Endothelial cell of umbilical vein (primary cell): ENCODE results near the gene SH3RF3. TPM values are rescaled to one million over a fixed set of nuclear protein-coding genes. Genes with fewer than 3 reads are reported as not detected.

Experiments used
- BruUV-seq: library from RNA; stranded (reverse); fragments of 400-500 nt; replicated peaks from 2 replicates; lab custom pipeline; 2021; lab: Mats Ljungman, UMichigan
- CTCF ChIA-PET: fragments of 300-600, 350-600 bp; sonication (Branson Sonifier 250); formaldehyde crosslinking; loops from one replicate; lab custom pipeline; 2021; ENCODE audit warnings: antibody characterized with exemption, inconsistent platforms; lab: Charles Lee
- POLR2A ChIA-PET: fragments of 300-600, 350-600 bp; sonication (Branson Sonifier 250); formaldehyde crosslinking; loops from one replicate; lab custom pipeline; 2021; ENCODE audit warnings: antibody characterized with exemption, inconsistent platforms; lab: Charles Lee
- DNase-seq: peaks from one replicate; pipeline ENCODE4 v3.0.0-alpha.2; 2011; ENCODE audit warnings: low read depth, low spot score
- FAIRE-seq: peaks from 2 replicates; lab custom pipeline; 2011; peaks lifted over from hg19 to GRCh38; lab: Jason Lieb, UNC
- H2AFZ ChIP-seq: 2 replicates; pipeline ENCODE4 v1.6.0; 2012; ENCODE audit warnings: low read depth, low read length, control low read depth, inconsistent platforms
- H3K27ac ChIP-seq: 2 replicates; pipeline ENCODE4 v1.5.1; 2011; ENCODE audit warnings: low read depth, mild to moderate bottlenecking, control low read depth, low read length, moderate library complexity; ENCODE audit not compliant: insufficient read depth
- H3K27me3 ChIP-seq, 2 experiments: 2 replicates each; pipeline versions ENCODE4 v1.6.0 to v1.6.1; 2011; ENCODE audit warnings: low read length in 2 of 2, mixed read lengths in 1 of 2; ENCODE audit not compliant: control insufficient read depth in 2 of 2, insufficient read depth in 2 of 2
- H3K36me3 ChIP-seq, 2 experiments: 2 replicates in 1 of 2; 3 replicates in 1 of 2; pipeline ENCODE4 v1.5.1; 2011; ENCODE audit warnings: low read length in 2 of 2, mild to moderate bottlenecking in 1 of 2, moderate library complexity in 1 of 2; ENCODE audit not compliant: control insufficient read depth in 2 of 2, insufficient read depth in 2 of 2; ENCODE audit errors: extremely low read depth in 1 of 2
- H3K4me1 ChIP-seq: 3 replicates; pipeline ENCODE4 v1.5.1; 2011; ENCODE audit warnings: mild to moderate bottlenecking, low read length; ENCODE audit not compliant: control insufficient read depth, insufficient read depth; ENCODE audit errors: extremely low read depth
- H3K4me2 ChIP-seq: 2 replicates; pipeline ENCODE4 v1.6.1; 2011; ENCODE audit warnings: low read length, control low read depth, mixed read lengths; ENCODE audit not compliant: insufficient read depth
- H3K4me3 ChIP-seq, 3 experiments: fragments of 200-600 bp in 1 of 3; sonication (generic), shearing (Covaris generic) in 1 of 3; replicated peaks in 1 of 3; 2 replicates each; pipeline ENCODE4 v1.5.1; 2011 to 2016; ENCODE audit warnings: control low read depth in 3 of 3, low read length in 3 of 3, mild to moderate bottlenecking in 2 of 3, inconsistent platforms in 1 of 3, low read depth in 1 of 3, moderate library complexity in 1 of 3; ENCODE audit not compliant: insufficient read depth in 1 of 3
- H3K79me2 ChIP-seq: 2 replicates; pipeline ENCODE4 v1.6.0; 2012; ENCODE audit warnings: low read length, inconsistent platforms; ENCODE audit not compliant: control insufficient read depth, insufficient read depth
- H3K9ac ChIP-seq: replicated peaks from 2 replicates; pipeline ENCODE3; 2011; ENCODE audit warnings: low read length, control low read depth; ENCODE audit not compliant: insufficient read depth; ENCODE audit errors: extremely low read depth
- H3K9me1 ChIP-seq: replicated peaks from 3 replicates; pipeline ENCODE4 v1.6.0; 2011; ENCODE audit warnings: mild to moderate bottlenecking, low read length; ENCODE audit not compliant: control insufficient read depth, insufficient read depth; ENCODE audit errors: extremely low read depth
- H3K9me3 ChIP-seq: replicated peaks from 2 replicates; pipeline ENCODE4 v1.5.1; 2012; ENCODE audit warnings: low read length, inconsistent platforms; ENCODE audit not compliant: control insufficient read depth, insufficient read depth
- H4K20me1 ChIP-seq: replicated peaks from 2 replicates; pipeline ENCODE3; 2011; ENCODE audit warnings: mild to moderate bottlenecking, low read length; ENCODE audit not compliant: control insufficient read depth, insufficient read depth; ENCODE audit errors: extremely low read depth
- EZH2 ChIP-seq: IDR thresholded peaks from 2 replicates; pipeline ENCODE4 v1.6.1; 2012; ENCODE audit warnings: borderline replicate concordance, low read depth, mild to moderate bottlenecking, moderate library complexity, low read length, inconsistent platforms; ENCODE audit not compliant: severe bottlenecking
- FOS ChIP-seq: IDR thresholded peaks from 2 replicates; pipeline ENCODE4 v1.6.1; 2011; ENCODE audit warnings: mild to moderate bottlenecking, low read length, moderate library complexity, borderline replicate concordance; ENCODE audit not compliant: insufficient read depth
- GATA2 ChIP-seq: IDR thresholded peaks from 2 replicates; pipeline ENCODE4 v1.7.0; 2011; ENCODE audit warnings: low read depth, mild to moderate bottlenecking, moderate library complexity, mixed read lengths, low read length; ENCODE audit not compliant: insufficient read length, insufficient read depth
- JUN ChIP-seq: IDR thresholded peaks from 2 replicates; pipeline ENCODE4 v1.6.1; 2011; ENCODE audit warnings: borderline replicate concordance, low read depth; ENCODE audit not compliant: insufficient read length, insufficient read depth
- MYC ChIP-seq: IDR thresholded peaks from one replicate; pipeline ENCODE4 v1.6.1; 2011; ENCODE audit warnings: mild to moderate bottlenecking, low read depth, low read length
- POLR2A ChIP-seq: IDR thresholded peaks from 2 replicates; pipeline ENCODE4 v1.6.1; 2012; ENCODE audit warnings: low read depth, mild to moderate bottlenecking, control low read depth, low read length
- POLR2AphosphoS5 ChIP-seq: IDR thresholded peaks from 2 replicates; pipeline ENCODE4 v1.6.1; 2012; ENCODE audit warnings: low read depth, mild to moderate bottlenecking, control low read depth, low read length, moderate library complexity; ENCODE audit not compliant: insufficient read depth
- dilution Hi-C: fragments of 300-500 bp; cut with MboI; formaldehyde crosslinking; loops from one replicate; pipeline ENCODE4 v1.15.0; 2019; ENCODE audit warnings: low sequenced_read_pairs; ENCODE audit not compliant: extremely low pct_ligation_motif_present
- intact Hi-C: fragments of 100-400 bp; cut with micrococcal nuclease; formaldehyde crosslinking; loops from one replicate; pipeline ENCODE4 v1.10.0; 2022
- polyA plus RNA-seq, 4 experiments: library from polyadenylated mRNA; depleted of rRNA in 3 of 4; stranded (reverse) in 3 of 4; unstranded in 1 of 4; fragments of >200 nt; gene quantifications; 2 replicates each; pipeline versions ENCODE4 v1.2.1 to v1.2.3, GENCODE V29; 2011 to 2012; ENCODE audit warnings: missing spikeins in 1 of 4
- total RNA-seq: library from RNA; stranded (reverse); gene quantifications from 2 replicates; pipeline ENCODE4 v1.2.3, GENCODE V29; 2021
- TF ChIP-seq, protein P1 (sequence below), 2 donors: IDR thresholded peaks; 1 replicate in 1 of 2; 2 replicates in 1 of 2; pipeline ENCODE4 v1.5.1; 2011; ENCODE audit warnings: low read length in 2 of 2, mild to moderate bottlenecking in 2 of 2, moderate library complexity in 2 of 2, control low read depth in 1 of 2, inconsistent platforms in 1 of 2, low read depth in 1 of 2; ENCODE audit not compliant: insufficient read depth in 1 of 2; ENCODE audit errors: extremely low read depth in 1 of 2
- TF ChIP-seq, protein P2 (sequence below): IDR thresholded peaks from 2 replicates; pipeline ENCODE4 v1.6.1; 2011; ENCODE audit not compliant: insufficient read depth, insufficient read length

The SH3RF3 gene
- total and polyA plus RNA-seq, 2 donors (not counting 3 experiments of a cell fraction or from before 2014, with no cell fraction given): 3.8 to 14.7 TPM

GRCh38 chr2:109376796-109377495 lies 247.9 kb downstream of the SH3RF3 start:
- Histone ChIP-seq H3K27ac (no peak overlapping the region), H3K9ac (no peak overlapping the region), H3K9me3 (no peaks in the 10 kb centered on the region), H3K9me1 (no peaks in the 10 kb centered on the region), H2AFZ (no peak overlapping the region), H3K4me2 (no peak overlapping the region), H3K27me3 (no peaks in the 10 kb centered on the region), H3K4me3 (no peak overlapping the region), H3K36me3 (no peaks in the 10 kb centered on the region), H4K20me1 (no peaks in the 10 kb centered on the region), H3K79me2 (no peaks in the 10 kb centered on the region), H3K4me1 (no peaks in the 10 kb centered on the region)
- POLR2A ChIA-PET: no interaction called here
- intact Hi-C loops: no loop called here
- DNase-seq (no peak), FAIRE-seq (no peak)
- BruUV-seq: no TSS peak
- CTCF ChIA-PET: interaction anchor here (1.9 kb wide), 1 partner anchor 133 kb away, joined by 7 read pairs; no protein-coding TSS in a partner anchor
- TF ChIP-seq EZH2 (no peak), FOS (no peak), POLR2A (no peak), POLR2AphosphoS5 (no peak), JUN (no peak), GATA2 (no peak), MYC (no peak)
- TF ChIP-seq, protein P1, sequence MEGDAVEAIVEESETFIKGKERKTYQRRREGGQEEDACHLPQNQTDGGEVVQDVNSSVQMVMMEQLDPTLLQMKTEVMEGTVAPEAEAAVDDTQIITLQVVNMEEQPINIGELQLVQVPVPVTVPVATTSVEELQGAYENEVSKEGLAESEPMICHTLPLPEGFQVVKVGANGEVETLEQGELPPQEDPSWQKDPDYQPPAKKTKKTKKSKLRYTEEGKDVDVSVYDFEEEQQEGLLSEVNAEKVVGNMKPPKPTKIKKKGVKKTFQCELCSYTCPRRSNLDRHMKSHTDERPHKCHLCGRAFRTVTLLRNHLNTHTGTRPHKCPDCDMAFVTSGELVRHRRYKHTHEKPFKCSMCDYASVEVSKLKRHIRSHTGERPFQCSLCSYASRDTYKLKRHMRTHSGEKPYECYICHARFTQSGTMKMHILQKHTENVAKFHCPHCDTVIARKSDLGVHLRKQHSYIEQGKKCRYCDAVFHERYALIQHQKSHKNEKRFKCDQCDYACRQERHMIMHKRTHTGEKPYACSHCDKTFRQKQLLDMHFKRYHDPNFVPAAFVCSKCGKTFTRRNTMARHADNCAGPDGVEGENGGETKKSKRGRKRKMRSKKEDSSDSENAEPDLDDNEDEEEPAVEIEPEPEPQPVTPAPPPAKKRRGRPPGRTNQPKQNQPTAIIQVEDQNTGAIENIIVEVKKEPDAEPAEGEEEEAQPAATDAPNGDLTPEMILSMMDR (IDR thresholded peaks at IDR 0.05; ENCODE audit: extremely low read depth in 1 of 2, insufficient read depth in 1 of 2, low read depth in 1 of 2, low read length in 2 of 2): no peak
- TF ChIP-seq, protein P2, sequence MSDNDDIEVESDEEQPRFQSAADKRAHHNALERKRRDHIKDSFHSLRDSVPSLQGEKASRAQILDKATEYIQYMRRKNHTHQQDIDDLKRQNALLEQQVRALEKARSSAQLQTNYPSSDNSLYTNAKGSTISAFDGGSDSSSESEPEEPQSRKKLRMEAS: no peak
- dilution Hi-C loops: no loop called here
